Measurements from ENCODE around the gene CTRL. TPM values are rescaled to one million over a fixed set of nuclear protein-coding genes. Genes with fewer than 3 reads are reported as not detected.

CTRL gene
- total RNA-seq, 2 experiments from 2014 or later, result 4.0 to 5.9 TPM

DNA sequence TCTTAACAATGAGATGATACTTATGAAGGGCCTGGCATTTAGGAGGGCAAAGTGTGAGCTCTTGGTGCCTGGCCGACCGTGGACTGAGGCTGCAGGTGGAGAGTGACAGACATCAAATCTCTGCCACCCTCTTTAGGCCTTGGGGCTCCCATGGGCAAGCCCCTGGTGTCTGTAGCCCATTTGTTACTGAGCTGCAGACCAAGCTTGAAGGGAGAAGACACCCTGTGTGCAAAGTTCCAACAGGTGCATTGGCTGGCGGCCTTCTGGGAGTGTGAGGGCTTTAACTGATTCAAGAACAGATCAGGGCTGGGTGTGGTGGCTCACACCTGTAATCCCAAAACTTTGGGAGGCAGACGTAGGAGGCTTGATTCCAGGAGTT lies 789 bp upstream of the CTRL start:
- TF ChIP-seq CTCF (conservative IDR thresholded peaks at IDR 0.05; ENCODE audit: low read length) (no peak), EZH2phosphoT487 (IDR thresholded peaks at IDR 0.05; ENCODE audit: borderline replicate concordance, low read depth, low read length) (no peak)
- Histone ChIP-seq H3K9me2 (ENCODE audit: insufficient read depth, low read length) (no peaks in the 10 kb centered on the region), H4K20me1 (ENCODE audit: insufficient read depth, low read length) (peaks cover 4% of the 10 kb centered on the region; the same call in 1 of the 2 replicates), H3K27ac (ENCODE audit: low read depth, low read length, poor library complexity, severe bottlenecking) (no peak overlapping the region), H3K36me3 (ENCODE audit: insufficient read depth, low read length) (peaks cover 55% of the 10 kb centered on the region), H3K4me2 (ENCODE audit: low read length) (no peak overlapping the region), H2AFZ (ENCODE audit: low read length) (no peak overlapping the region), H3K9me3 (ENCODE audit: low read length) (no peaks in the 10 kb centered on the region), H3K4me3 (ENCODE audit: low read depth, low read length, poor library complexity, severe bottlenecking) (no peak overlapping the region), H3K79me2 (ENCODE audit: insufficient read depth, low read depth, low read length) (peaks cover 4% of the 10 kb centered on the region; the same call in 1 of the 2 replicates), H3K4me1 (ENCODE audit: insufficient read depth, low read length, poor library complexity, severe bottlenecking) (peaks cover 20% of the 10 kb centered on the region)
- BruUV-seq (replicated peaks), result no TSS peak
- POLR2A ChIA-PET, result interaction anchor here (1.0 kb wide), 1 partner anchor 313 kb away, joined by 5 read pairs; the partner anchor contains the start of gene PLA2G15
- intact Hi-C loops (cut with micrococcal nuclease; ENCODE audit: unreplicated experiment), result no loop called here
- CTCF ChIA-PET (ENCODE audit: unreplicated experiment), result interaction anchor here (0.9 kb wide), 1 partner anchor 36 kb away, joined by 3 read pairs; no protein-coding TSS in a partner anchor
- no peak for DNase-seq (ENCODE audit: low spot score)

- no peak for DNase-seq (ENCODE audit: low spot score)
- peaks cover 4% of the 10 kb centered on the region; the same call in 1 of the 2 replicates for H4K20me1 ChIP-seq (ENCODE audit: insufficient read depth, low read length)
- H3K36me3 ChIP-seq (ENCODE audit: insufficient read depth, low read length), result peaks cover 58% of the 10 kb centered on the region
Measured at GRCh38 chr16:67930678-67931211, 917 bp downstream of the CTRL start.

More at GRCh38 chr16:67930678-67931211, 917 bp downstream of the CTRL start:
- Histone ChIP-seq H3K4me3 (ENCODE audit: low read depth, low read length, poor library complexity, severe bottlenecking) (no peak overlapping the region), H3K4me1 (ENCODE audit: insufficient read depth, low read length, poor library complexity, severe bottlenecking) (peaks cover 23% of the 10 kb centered on the region), H3K79me2 (ENCODE audit: insufficient read depth, low read depth, low read length) (peaks cover 4% of the 10 kb centered on the region; the same call in 1 of the 2 replicates), H3K9me3 (ENCODE audit: low read length) (no peaks in the 10 kb centered on the region), H3K9me2 (ENCODE audit: insufficient read depth, low read length) (no peaks in the 10 kb centered on the region), H2AFZ (ENCODE audit: low read length) (no peak overlapping the region), H3K27ac (ENCODE audit: low read depth, low read length, poor library complexity, severe bottlenecking) (no peak overlapping the region), H3K4me2 (ENCODE audit: low read length) (no peak overlapping the region)
- TF ChIP-seq CTCF (conservative IDR thresholded peaks at IDR 0.05; ENCODE audit: low read length) (no peak), EZH2phosphoT487 (IDR thresholded peaks at IDR 0.05; ENCODE audit: borderline replicate concordance, low read depth, low read length) (no peak)
- intact Hi-C loops (cut with micrococcal nuclease; ENCODE audit: unreplicated experiment), result no loop called here
- no TSS peak for BruUV-seq (replicated peaks)
- ChIA-PET POLR2A (no interaction called here), CTCF (ENCODE audit: unreplicated experiment) (no interaction called here)
